ENCODE results near the gene HTR4. TPM values are rescaled to one million over a fixed set of nuclear protein-coding genes. Genes with fewer than 3 reads are reported as not detected.

Gene HTR4
- total RNA-seq, 6 donors from 2014 or later: 0.09 TPM; not detected in 5

DNA sequence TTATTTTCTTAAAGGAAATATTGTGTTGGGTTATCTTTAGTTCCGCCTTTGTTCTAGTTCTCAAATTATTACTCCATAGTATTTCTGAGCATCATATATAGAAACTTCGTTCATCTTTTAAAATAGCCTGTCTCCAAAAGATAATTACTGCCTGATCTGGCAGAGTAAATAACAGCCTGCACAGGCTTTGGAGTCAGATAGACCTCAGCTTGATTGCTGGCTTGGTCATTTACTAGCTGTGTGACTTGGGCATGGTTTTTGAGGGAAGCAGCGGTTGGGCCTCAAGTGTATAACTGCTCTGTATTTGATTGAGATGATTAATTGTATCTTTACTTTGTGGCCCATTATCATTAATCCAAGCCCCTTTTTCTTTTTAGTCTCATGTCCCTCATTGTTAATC is 220.5 kb downstream of the HTR4 start:
- H3K36me3 ChIP-seq: peaks cover 5 to 71% (median 21%) of the 10 kb centered on the region in 4 donors
- no peak overlapping the region for H3K27ac ChIP-seq
- no peak for ATAC-seq (ENCODE audit: low FRiP score in 2 of 2)
- no peaks in the 10 kb centered on the region for H3K4me1 ChIP-seq
- TF ChIP-seq POLR2AphosphoS5 (IDR thresholded peaks at IDR 0.05): no peak
- no peak for TF ChIP-seq EP300 (IDR thresholded peaks at IDR 0.05)
- no peak for TF ChIP-seq POLR2A (IDR thresholded peaks at IDR 0.05)
- TF ChIP-seq, protein P1, sequence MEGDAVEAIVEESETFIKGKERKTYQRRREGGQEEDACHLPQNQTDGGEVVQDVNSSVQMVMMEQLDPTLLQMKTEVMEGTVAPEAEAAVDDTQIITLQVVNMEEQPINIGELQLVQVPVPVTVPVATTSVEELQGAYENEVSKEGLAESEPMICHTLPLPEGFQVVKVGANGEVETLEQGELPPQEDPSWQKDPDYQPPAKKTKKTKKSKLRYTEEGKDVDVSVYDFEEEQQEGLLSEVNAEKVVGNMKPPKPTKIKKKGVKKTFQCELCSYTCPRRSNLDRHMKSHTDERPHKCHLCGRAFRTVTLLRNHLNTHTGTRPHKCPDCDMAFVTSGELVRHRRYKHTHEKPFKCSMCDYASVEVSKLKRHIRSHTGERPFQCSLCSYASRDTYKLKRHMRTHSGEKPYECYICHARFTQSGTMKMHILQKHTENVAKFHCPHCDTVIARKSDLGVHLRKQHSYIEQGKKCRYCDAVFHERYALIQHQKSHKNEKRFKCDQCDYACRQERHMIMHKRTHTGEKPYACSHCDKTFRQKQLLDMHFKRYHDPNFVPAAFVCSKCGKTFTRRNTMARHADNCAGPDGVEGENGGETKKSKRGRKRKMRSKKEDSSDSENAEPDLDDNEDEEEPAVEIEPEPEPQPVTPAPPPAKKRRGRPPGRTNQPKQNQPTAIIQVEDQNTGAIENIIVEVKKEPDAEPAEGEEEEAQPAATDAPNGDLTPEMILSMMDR (IDR thresholded peaks at IDR 0.05): no peak
- no peaks in the 10 kb centered on the region for H3K27me3 ChIP-seq
- no peak for DNase-seq
- H3K9me3 ChIP-seq: no peaks in the 10 kb centered on the region
- 94 to 96% methylated on average over 3 of the region's 3 CpGs for WGBS, 2 donors
- H3K4me3 ChIP-seq: no peak overlapping the region

Other genes with a start within 250 kb of the HTR4 start
- gene ADRB2, start 172.1 kb upstream of the HTR4 start, total RNA-seq: 10 to 100 TPM; 22.4 to 77.4 (median 34.2) TPM